Measurements from ENCODE around the gene SHROOM3. TPM values are rescaled to one million over a fixed set of nuclear protein-coding genes. Genes with fewer than 3 reads are reported as not detected.
"Not testable (repeated sequence)": the region's sequence is repeated elsewhere in the genome, so short reads cannot be mapped to it uniquely, and the experiment has no call there.

Gene SHROOM3
- total RNA-seq, 2 experiments from 2014 or later, result 0.06 to 0.10 TPM

- Mint-ChIP-seq H3K4me3 (no peak overlapping the region), H3K4me1 (no peaks in the 10 kb centered on the region), H3K36me3 (no peaks in the 10 kb centered on the region), H3K9me3 (no peaks in the 10 kb centered on the region), H3K27me3 (peaks cover 17% of the 10 kb centered on the region), H3K27ac (no peak overlapping the region)
- no peak for DNase-seq
These were observed 4.3 kb upstream of the SHROOM3 start for GRCh38 chr4:76430519-76431388.

- H3K27me3 Mint-ChIP-seq, result peaks cover 38% of the 10 kb centered on the region
- H3K27ac Mint-ChIP-seq, result no peak overlapping the region
These were observed 695 bp downstream of the SHROOM3 start for GRCh38 chr4:76435528-76436319.

GRCh38 chr4:76439491-76439890, 4.5 kb downstream of the SHROOM3 start:
- H3K27ac Mint-ChIP-seq, result no peak overlapping the region
- no peaks in the 10 kb centered on the region for H3K9me3 Mint-ChIP-seq
- H3K4me3 Mint-ChIP-seq, result no peak overlapping the region
- no peaks in the 10 kb centered on the region for H3K36me3 Mint-ChIP-seq
- peaks cover 33% of the 10 kb centered on the region for H3K27me3 Mint-ChIP-seq
- no peaks in the 10 kb centered on the region for H3K4me1 Mint-ChIP-seq
- DNase-seq, result no peak

More at GRCh38 chr4:76435528-76436319, 695 bp downstream of the SHROOM3 start:
- Mint-ChIP-seq H3K4me1 (no peaks in the 10 kb centered on the region), H3K4me3 (no peak overlapping the region), H3K36me3 (no peaks in the 10 kb centered on the region), H3K9me3 (no peaks in the 10 kb centered on the region)
- DNase-seq, result no peak

GRCh38 chr4:76441881-76442280, 6.9 kb downstream of the SHROOM3 start:
- Mint-ChIP-seq H3K4me3 (no peak overlapping the region), H3K9me3 (no peaks in the 10 kb centered on the region)

GRCh38 chr4:76442807-76443206, 7.8 kb downstream of the SHROOM3 start:
- DNase-seq, result no peak
- Mint-ChIP-seq H3K4me3 (no peak overlapping the region), H3K36me3 (no peaks in the 10 kb centered on the region), H3K9me3 (no peaks in the 10 kb centered on the region), H3K4me1 (no peaks in the 10 kb centered on the region), H3K27me3 (peaks cover 4% of the 10 kb centered on the region), H3K27ac (no peak overlapping the region)

More at GRCh38 chr4:76441881-76442280, 6.9 kb downstream of the SHROOM3 start:
- no peak overlapping the region for H3K27ac Mint-ChIP-seq
- H3K36me3 Mint-ChIP-seq, result no peaks in the 10 kb centered on the region
- no peaks in the 10 kb centered on the region for H3K4me1 Mint-ChIP-seq
- H3K27me3 Mint-ChIP-seq, result peaks cover 13% of the 10 kb centered on the region
- DNase-seq, result no peak

GRCh38 chr4:76443376-76443775, 8.3 kb downstream of the SHROOM3 start:
- H3K4me1 Mint-ChIP-seq, result no peaks in the 10 kb centered on the region
- H3K4me3 Mint-ChIP-seq, result no peak overlapping the region
- no peak for DNase-seq
- H3K27me3 Mint-ChIP-seq, result peaks cover 3% of the 10 kb centered on the region
- no peaks in the 10 kb centered on the region for H3K36me3 Mint-ChIP-seq
- H3K27ac Mint-ChIP-seq, result no peak overlapping the region
- H3K9me3 Mint-ChIP-seq, result no peaks in the 10 kb centered on the region

GRCh38 chr4:76445911-76446310, 10.9 kb downstream of the SHROOM3 start:
- Mint-ChIP-seq H3K4me3 (no peak overlapping the region), H3K27ac (no peak overlapping the region), H3K27me3 (no peaks in the 10 kb centered on the region)

GRCh38 chr4:76447393-76447851, 12.4 kb downstream of the SHROOM3 start:
- DNase-seq, result no peak
- peaks cover 6% of the 10 kb centered on the region for H3K4me1 Mint-ChIP-seq
- no peaks in the 10 kb centered on the region for H3K9me3 Mint-ChIP-seq
- H3K27me3 Mint-ChIP-seq, result peaks cover 3% of the 10 kb centered on the region
- no peaks in the 10 kb centered on the region for H3K36me3 Mint-ChIP-seq
- H3K27ac Mint-ChIP-seq, result no peak overlapping the region
- H3K4me3 Mint-ChIP-seq, result no peak overlapping the region

More at GRCh38 chr4:76445911-76446310, 10.9 kb downstream of the SHROOM3 start:
- H3K4me1 Mint-ChIP-seq, result peaks cover 6% of the 10 kb centered on the region
- H3K36me3 Mint-ChIP-seq, result no peaks in the 10 kb centered on the region
- DNase-seq, result no peak
- no peaks in the 10 kb centered on the region for H3K9me3 Mint-ChIP-seq

- H3K4me3 Mint-ChIP-seq, result no peak overlapping the region
- peaks cover 8% of the 10 kb centered on the region for H3K27me3 Mint-ChIP-seq
- H3K9me3 Mint-ChIP-seq, result no peaks in the 10 kb centered on the region
- H3K36me3 Mint-ChIP-seq, result no peaks in the 10 kb centered on the region
- H3K4me1 Mint-ChIP-seq, result peaks cover 6% of the 10 kb centered on the region
- no peak overlapping the region for H3K27ac Mint-ChIP-seq
- DNase-seq, result no peak
These were observed 13.2 kb downstream of the SHROOM3 start for GRCh38 chr4:76448211-76448610.

GRCh38 chr4:76449362-76449767, 14.3 kb downstream of the SHROOM3 start:
- Mint-ChIP-seq H3K27me3 (peaks cover 16% of the 10 kb centered on the region), H3K4me1 (peaks cover 6% of the 10 kb centered on the region), H3K36me3 (no peaks in the 10 kb centered on the region), H3K9me3 (no peaks in the 10 kb centered on the region), H3K27ac (no peak overlapping the region), H3K4me3 (no peak overlapping the region)
- DNase-seq, result no peak

GRCh38 chr4:76449833-76450232, 14.8 kb downstream of the SHROOM3 start:
- peaks cover 6% of the 10 kb centered on the region for H3K4me1 Mint-ChIP-seq
- no peaks in the 10 kb centered on the region for H3K9me3 Mint-ChIP-seq
- DNase-seq, result no peak
- H3K4me3 Mint-ChIP-seq, result no peak overlapping the region
- peaks cover 16% of the 10 kb centered on the region for H3K27me3 Mint-ChIP-seq
- no peak overlapping the region for H3K27ac Mint-ChIP-seq
- H3K36me3 Mint-ChIP-seq, result no peaks in the 10 kb centered on the region

- Mint-ChIP-seq H3K4me3 (no peak overlapping the region), H3K36me3 (no peaks in the 10 kb centered on the region), H3K4me1 (peaks cover 6% of the 10 kb centered on the region), H3K27ac (no peak overlapping the region), H3K27me3 (peaks cover 16% of the 10 kb centered on the region), H3K9me3 (no peaks in the 10 kb centered on the region)
- no peak for DNase-seq
These were observed 18.2 kb downstream of the SHROOM3 start for GRCh38 chr4:76453232-76453631.

- H3K36me3 Mint-ChIP-seq, H3K9me3 Mint-ChIP-seq, H3K4me1 Mint-ChIP-seq, H3K4me3 Mint-ChIP-seq, DNase-seq, H3K27ac Mint-ChIP-seq: not testable (repeated sequence)
- H3K27me3 Mint-ChIP-seq, result peaks cover 16% of the 10 kb centered on the region
These were observed 19.0 kb downstream of the SHROOM3 start for GRCh38 chr4:76454073-76454472.

- Mint-ChIP-seq H3K27me3 (peaks cover 13% of the 10 kb centered on the region), H3K27ac (no peak overlapping the region), H3K9me3 (peaks cover 4% of the 10 kb centered on the region), H3K4me1 (no peaks in the 10 kb centered on the region), H3K36me3 (no peaks in the 10 kb centered on the region), H3K4me3 (no peak overlapping the region)
- DNase-seq, result no peak
These were observed 22.9 kb downstream of the SHROOM3 start for GRCh38 chr4:76457885-76458284.

- Mint-ChIP-seq H3K27me3 (peaks cover 10% of the 10 kb centered on the region), H3K4me3 (no peak overlapping the region), H3K36me3 (no peaks in the 10 kb centered on the region), H3K9me3 (peaks cover 8% of the 10 kb centered on the region), H3K27ac (no peak overlapping the region), H3K4me1 (no peaks in the 10 kb centered on the region)
- DNase-seq, result no peak
These were observed 23.3 kb downstream of the SHROOM3 start for GRCh38 chr4:76458297-76458696.

All from activated naive CD8-positive, alpha-beta T cell treated with anti-CD3 and anti-CD28 coated beads for 36 hours (primary cell).